ENCODE measurements around the gene DDX17. TPM values are rescaled to one million over a fixed set of nuclear protein-coding genes. Genes with fewer than 3 reads are reported as not detected.

DDX17 gene
- total RNA-seq, 3 donors from 2014 or later: 586 to 1,018 (median 961) TPM

GRCh38 chr22:38461057-38461413, 45.1 kb downstream of the DDX17 start:
- peak overlapping the region in 2 of 3 donors; percentile 24 to 53 for H3K4me3 ChIP-seq
- no peak overlapping the region for H3K27ac ChIP-seq
- H3K27me3 ChIP-seq: peaks cover under 1 to 28% of the 10 kb centered on the region in 2 donors
- no peak for DNase-seq (ENCODE audit: low spot score in 2 of 2)
- intact Hi-C loops (cut with DNase I; ENCODE audit: low total_unique reads): no loop called here
- no peaks in the 10 kb centered on the region for H3K9me3 ChIP-seq
- H3K4me1 ChIP-seq: no peaks in the 10 kb centered on the region
- H3K36me3 ChIP-seq: no peaks in the 10 kb centered on the region
- TF ChIP-seq POLR2AphosphoS5 (IDR thresholded peaks at IDR 0.05) (no peak), POLR2A (IDR thresholded peaks at IDR 0.05) (no peak), CTCF (IDR thresholded peaks at IDR 0.05) (no peak)

- Histone ChIP-seq H3K4me3 (no peak overlapping the region), H3K36me3 (no peaks in the 10 kb centered on the region), H3K27ac (no peak overlapping the region), H3K4me1 (no peaks in the 10 kb centered on the region), H3K27me3 (peaks cover 5 to 34% of the 10 kb centered on the region in 2 donors), H3K9me3 (no peaks in the 10 kb centered on the region)
- no peak for DNase-seq (ENCODE audit: low spot score in 2 of 2)
- intact Hi-C loops (cut with DNase I; ENCODE audit: low total_unique reads): no loop called here
- TF ChIP-seq POLR2AphosphoS5 (IDR thresholded peaks at IDR 0.05) (no peak), POLR2A (IDR thresholded peaks at IDR 0.05) (no peak), CTCF (IDR thresholded peaks at IDR 0.05) (no peak)
Measured at GRCh38 chr22:38460426-38460840, 45.7 kb downstream of the DDX17 start.

- Histone ChIP-seq H3K36me3 (no peaks in the 10 kb centered on the region), H3K4me3 (no peak overlapping the region), H3K27me3 (peaks cover 5 to 61% of the 10 kb centered on the region in 2 donors), H3K4me1 (no peaks in the 10 kb centered on the region), H3K27ac (no peak overlapping the region), H3K9me3 (no peaks in the 10 kb centered on the region)
- intact Hi-C loops (cut with DNase I; ENCODE audit: low total_unique reads): no loop called here
- no peak for DNase-seq (ENCODE audit: low spot score in 2 of 2)
- TF ChIP-seq POLR2AphosphoS5 (IDR thresholded peaks at IDR 0.05) (no peak), POLR2A (IDR thresholded peaks at IDR 0.05) (no peak), CTCF (IDR thresholded peaks at IDR 0.05) (no peak)
Measured at GRCh38 chr22:38456841-38457699, 49.0 kb downstream of the DDX17 start.

GRCh38 chr22:38456272-38456835, 49.8 kb downstream of the DDX17 start:
- no peak for DNase-seq (ENCODE audit: low spot score in 2 of 2)
- Histone ChIP-seq H3K27ac (no peak overlapping the region), H3K4me3 (peak overlapping the region in 2 of 3 donors; percentile 54 to 77), H3K4me1 (no peaks in the 10 kb centered on the region), H3K27me3 (peaks cover 5 to 62% of the 10 kb centered on the region in 2 donors), H3K9me3 (no peaks in the 10 kb centered on the region), H3K36me3 (no peaks in the 10 kb centered on the region)
- TF ChIP-seq POLR2A (IDR thresholded peaks at IDR 0.05) (no peak), CTCF (IDR thresholded peaks at IDR 0.05) (no peak), POLR2AphosphoS5 (IDR thresholded peaks at IDR 0.05) (no peak)
- intact Hi-C loops (cut with DNase I; ENCODE audit: low total_unique reads): no loop called here

Data from breast epithelium (tissue), 4 donors.